GM12874 (cell line): Measurements from ENCODE around the gene TRIM27.

Experiments
- TF ChIP-seq, protein P1 (sequence below): IDR thresholded peaks from 2 replicates; pipeline ENCODE4 v1.5.1; 2011; ENCODE audit warnings: low read depth, mild to moderate bottlenecking, control low read depth, low read length, moderate library complexity; ENCODE audit not compliant: insufficient read depth

TRIM27 gene

DNA sequence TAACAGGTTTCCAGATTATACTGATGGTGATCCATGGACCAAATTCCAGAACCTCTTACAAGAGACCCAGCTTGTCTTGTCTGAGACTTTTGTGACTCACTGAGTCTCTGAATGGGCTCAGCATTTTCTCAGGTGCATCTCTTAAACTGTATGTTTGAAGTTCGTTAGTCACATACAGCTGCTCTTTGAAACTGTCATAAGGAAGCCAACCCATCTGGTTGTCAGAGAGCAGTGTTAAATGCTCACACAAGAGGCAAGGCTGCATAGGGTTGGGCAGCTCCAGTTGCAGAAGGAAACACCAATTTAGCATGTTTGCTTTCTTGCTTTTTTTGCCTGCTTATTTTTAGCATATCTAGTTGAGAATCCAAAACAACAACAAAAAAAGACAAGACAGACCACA is 47.1 kb downstream of the TRIM27 start:
- TF ChIP-seq, protein P1, sequence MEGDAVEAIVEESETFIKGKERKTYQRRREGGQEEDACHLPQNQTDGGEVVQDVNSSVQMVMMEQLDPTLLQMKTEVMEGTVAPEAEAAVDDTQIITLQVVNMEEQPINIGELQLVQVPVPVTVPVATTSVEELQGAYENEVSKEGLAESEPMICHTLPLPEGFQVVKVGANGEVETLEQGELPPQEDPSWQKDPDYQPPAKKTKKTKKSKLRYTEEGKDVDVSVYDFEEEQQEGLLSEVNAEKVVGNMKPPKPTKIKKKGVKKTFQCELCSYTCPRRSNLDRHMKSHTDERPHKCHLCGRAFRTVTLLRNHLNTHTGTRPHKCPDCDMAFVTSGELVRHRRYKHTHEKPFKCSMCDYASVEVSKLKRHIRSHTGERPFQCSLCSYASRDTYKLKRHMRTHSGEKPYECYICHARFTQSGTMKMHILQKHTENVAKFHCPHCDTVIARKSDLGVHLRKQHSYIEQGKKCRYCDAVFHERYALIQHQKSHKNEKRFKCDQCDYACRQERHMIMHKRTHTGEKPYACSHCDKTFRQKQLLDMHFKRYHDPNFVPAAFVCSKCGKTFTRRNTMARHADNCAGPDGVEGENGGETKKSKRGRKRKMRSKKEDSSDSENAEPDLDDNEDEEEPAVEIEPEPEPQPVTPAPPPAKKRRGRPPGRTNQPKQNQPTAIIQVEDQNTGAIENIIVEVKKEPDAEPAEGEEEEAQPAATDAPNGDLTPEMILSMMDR = no peak

DNA sequence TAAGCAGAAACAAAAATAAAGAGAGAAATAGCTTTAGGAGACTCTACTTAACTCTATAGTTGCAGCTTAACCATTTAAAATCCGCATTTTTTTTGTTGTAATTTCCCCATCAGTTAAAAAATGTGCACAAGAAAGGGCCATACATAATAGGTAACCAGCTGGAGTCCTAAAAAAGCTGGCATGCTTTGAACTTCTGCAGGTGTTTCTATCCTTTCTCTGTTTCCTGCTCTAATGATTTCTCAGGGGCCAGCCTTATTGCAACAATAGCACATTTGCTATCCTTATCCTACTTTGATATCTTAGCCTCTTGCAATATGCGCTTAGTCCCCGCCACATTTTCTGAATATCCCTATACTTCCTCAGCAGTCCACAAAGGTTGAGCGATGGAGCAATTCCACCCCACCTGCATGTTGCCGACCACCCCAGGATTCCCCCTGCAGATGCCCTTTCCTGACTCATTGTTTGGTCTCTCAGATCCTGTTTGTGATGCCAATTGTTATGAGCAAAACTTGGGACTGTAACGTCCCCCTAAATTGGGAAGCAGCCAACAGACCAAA is 48.5 kb downstream of the TRIM27 start:
- TF ChIP-seq, protein P1 = no peak

DNA sequence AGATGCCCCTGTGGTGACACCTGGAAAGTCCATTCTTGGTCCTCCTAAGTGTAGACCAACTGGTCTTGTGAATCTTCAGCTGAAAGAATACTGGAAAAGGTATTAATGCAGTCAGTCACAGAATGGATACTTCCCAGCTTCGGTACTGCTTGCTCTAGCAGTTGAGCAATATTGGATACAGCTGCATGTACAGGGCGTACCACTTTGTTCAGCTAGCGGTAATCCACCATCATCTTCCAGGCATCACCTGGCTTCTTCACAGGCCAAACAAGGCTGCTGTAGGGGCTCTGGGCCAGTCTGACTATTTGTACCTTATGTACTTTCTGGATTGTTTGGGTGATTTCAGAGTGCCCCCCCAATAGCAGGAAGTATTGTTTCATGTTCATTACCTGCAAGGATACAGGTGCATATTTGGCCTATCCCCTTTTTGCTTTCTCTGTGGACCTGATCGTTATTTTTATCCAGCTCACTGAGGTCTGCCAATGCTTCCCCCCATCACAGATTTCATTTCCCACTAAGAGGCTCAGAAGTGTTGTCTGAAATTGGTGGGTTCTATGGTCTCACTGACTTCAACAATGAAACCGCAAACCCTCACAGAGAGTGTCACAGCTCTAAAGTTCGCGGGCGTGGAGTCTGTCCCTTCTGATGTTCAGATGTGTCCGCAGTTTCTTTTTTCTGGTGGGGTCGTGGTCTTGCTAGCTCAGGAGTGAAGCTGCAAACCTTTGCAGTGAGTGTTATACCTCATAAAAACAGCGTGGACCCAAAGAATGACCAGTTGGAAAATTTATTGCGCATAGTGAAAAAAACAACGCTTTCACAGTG is 52.2 kb downstream of the TRIM27 start:
- TF ChIP-seq, protein P1 = no peak

DNA sequence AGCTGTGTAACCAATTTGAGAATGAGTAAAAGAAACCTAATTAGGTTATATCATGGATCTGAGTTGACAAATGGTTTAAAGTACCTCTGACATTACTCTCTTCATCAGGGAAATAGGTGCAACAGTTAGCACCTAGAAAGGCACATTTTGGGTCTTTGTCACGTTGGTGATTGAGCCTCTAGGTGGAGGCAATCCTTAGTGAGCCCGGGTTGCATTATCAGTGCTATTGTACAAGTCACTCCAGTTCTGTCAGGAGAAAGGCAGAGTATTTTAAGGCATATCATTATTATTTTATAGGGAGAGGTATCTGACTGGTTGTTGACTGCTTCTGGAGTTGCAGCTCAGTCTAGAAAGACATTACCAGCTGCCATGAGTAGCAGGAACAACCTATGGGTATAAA is 54.9 kb downstream of the TRIM27 start:
- TF ChIP-seq, protein P1 = no peak

DNA sequence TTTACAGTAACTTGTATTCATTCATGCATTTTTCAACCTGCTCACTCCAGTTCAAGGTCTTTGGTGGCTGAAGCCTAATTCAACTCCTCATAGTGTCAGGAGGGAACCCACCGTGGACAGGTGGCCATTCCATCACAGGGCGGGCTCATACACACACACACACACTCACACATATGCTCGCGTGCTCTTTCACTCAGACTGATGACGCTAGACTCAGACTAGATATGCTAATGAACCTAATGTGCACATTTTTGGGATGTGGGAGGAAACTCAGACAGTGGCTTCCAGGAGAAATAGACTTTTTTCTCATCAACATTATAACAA is 56.7 kb downstream of the TRIM27 start:
- TF ChIP-seq, protein P1 = no peak

DNA sequence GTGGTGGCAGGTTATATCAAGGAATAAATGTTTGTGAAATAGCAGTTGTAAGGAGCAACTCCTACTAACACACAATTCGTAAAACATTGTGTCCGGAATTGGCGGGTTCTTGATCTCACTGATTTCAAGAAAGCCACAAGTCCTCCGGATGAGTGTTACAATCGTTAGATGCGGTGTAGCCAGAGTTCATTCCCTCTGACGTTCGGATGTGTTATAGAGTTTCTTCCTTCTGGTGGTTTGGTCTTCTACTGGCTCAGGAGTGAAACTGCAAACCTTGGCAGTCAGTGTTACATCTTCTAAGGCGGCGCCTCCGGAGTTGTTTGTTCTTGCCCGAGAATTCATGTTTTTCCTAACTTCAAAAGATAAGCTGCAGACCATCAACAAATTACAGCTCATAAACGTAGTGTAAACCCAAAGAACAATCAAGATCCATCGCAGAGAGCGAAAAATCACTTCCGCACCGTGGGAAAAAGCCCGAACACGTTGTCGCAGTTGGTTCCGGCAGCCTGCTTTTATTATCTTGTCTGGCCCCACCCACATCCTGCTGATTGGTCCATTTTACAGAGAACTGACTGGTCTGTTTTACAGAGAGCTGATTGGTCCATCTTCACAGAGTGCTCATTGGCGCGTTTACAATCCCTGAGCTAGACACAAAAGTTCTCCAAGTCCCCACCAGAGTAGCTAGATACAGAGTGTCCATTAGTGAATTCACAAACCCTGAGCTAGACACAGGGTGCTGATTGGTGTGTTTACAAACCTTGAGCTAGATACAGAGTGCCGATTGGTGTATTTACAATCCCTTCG is 58.2 kb downstream of the TRIM27 start:
- TF ChIP-seq, protein P1 = no peak

DNA sequence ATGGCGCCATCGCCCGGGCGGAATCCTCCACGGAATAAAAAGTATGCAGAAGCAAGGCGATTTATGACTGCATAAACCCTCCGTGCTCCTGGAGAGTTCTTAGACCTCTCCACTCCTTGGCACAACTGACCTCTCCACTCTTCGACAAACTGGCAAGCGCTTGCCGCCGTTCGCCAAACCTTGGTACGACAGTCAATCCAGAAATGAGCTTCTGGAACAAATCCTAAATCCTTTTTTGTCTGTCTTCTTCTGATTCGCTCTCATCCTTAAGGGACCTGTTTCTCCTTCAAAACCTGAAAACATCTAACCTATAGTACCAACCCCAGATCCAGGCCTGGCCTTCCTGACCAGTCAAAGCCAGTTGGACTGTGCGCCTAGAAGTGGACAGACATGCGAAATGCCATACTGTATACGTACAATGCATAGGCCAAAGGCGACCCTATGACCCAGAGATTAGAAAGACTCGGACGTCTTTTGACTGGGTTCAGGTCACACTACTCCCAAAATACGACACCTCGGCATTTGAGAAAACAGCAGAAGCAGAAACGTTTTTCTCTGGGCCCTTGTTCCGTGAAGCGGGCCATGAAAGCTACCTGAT is 59.4 kb downstream of the TRIM27 start:
- TF ChIP-seq, protein P1 = no peak
